Fibroblast of mammary gland (primary cell): Measurements from ENCODE around the gene KLK13.

Experiments
- DNase-seq: peaks from one replicate; pipeline ENCODE4 v3.0.0-alpha.2; 2010; ENCODE audit warnings: low read depth
- H3K4me3 ChIP-seq: 2 replicates; pipeline ENCODE4 v1.5.1; 2011; ENCODE audit warnings: low read depth, mild to moderate bottlenecking, low read length, moderate library complexity; ENCODE audit not compliant: control insufficient read depth
- TF ChIP-seq, protein P1 (sequence below): conservative IDR thresholded peaks from 2 replicates; pipeline ENCODE4 v1.5.1; 2011; ENCODE audit warnings: low read depth, low read length, inconsistent platforms; ENCODE audit not compliant: control insufficient read depth, insufficient read depth

The KLK13 gene

DNA sequence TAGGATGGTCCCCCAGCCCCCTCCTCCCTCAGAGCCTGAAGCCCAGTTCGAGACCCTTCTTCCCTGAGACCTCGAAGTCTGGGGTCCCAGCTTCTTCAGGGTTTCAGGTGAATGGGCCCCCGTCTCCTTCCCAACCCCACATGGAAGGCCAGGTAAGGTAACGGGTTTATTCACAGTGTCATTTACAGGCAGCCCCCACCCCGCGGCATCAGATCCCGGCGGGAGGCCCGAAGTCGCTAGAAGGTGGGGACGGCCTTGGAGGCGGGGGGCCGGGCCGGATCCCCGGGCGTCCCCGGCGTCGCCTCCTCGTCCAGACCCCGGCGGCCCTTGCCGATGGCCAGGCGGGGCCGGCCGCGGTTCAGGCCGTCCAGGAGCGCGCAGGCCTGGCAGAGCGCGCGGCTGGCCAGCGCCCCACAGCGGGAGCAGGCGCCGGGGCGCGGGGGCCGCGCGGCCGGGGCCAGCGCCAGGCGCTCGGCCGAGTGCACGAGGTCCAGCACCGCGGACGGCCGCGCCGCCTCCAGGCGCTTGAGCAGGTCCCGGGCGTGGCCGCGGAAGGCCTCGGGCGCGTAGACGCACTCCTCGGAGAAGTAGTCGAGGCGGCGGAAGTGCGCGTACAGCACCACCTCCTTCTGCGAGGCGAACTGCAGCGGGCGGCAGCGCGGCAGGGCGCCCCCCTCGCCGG, 33.6 kb upstream of the KLK13 start:
- DNase-seq = peak; percentile 32
- TF ChIP-seq, protein P1, sequence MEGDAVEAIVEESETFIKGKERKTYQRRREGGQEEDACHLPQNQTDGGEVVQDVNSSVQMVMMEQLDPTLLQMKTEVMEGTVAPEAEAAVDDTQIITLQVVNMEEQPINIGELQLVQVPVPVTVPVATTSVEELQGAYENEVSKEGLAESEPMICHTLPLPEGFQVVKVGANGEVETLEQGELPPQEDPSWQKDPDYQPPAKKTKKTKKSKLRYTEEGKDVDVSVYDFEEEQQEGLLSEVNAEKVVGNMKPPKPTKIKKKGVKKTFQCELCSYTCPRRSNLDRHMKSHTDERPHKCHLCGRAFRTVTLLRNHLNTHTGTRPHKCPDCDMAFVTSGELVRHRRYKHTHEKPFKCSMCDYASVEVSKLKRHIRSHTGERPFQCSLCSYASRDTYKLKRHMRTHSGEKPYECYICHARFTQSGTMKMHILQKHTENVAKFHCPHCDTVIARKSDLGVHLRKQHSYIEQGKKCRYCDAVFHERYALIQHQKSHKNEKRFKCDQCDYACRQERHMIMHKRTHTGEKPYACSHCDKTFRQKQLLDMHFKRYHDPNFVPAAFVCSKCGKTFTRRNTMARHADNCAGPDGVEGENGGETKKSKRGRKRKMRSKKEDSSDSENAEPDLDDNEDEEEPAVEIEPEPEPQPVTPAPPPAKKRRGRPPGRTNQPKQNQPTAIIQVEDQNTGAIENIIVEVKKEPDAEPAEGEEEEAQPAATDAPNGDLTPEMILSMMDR = no peak
- no peak overlapping the region for H3K4me3 ChIP-seq

GRCh38 chr19:51097796-51098195, 32.9 kb upstream of the KLK13 start:
- TF ChIP-seq, protein P1 = no peak
- no peak overlapping the region for H3K4me3 ChIP-seq

GRCh38 chr19:51097166-51097738, 32.4 kb upstream of the KLK13 start:
- DNase-seq = peak; percentile 77
- TF ChIP-seq, protein P1 = peak; percentile 60

More at GRCh38 chr19:51097796-51098195, 32.9 kb upstream of the KLK13 start:
- no peak for DNase-seq

GRCh38 chr19:51096473-51097165, 31.7 kb upstream of the KLK13 start:
- no peak overlapping the region for H3K4me3 ChIP-seq
- TF ChIP-seq, protein P1 = peak; percentile 26
- peak; percentile 12 for DNase-seq

More at GRCh38 chr19:51097166-51097738, 32.4 kb upstream of the KLK13 start:
- no peak overlapping the region for H3K4me3 ChIP-seq

GRCh38 chr19:51094696-51095279, 29.9 kb upstream of the KLK13 start:
- no peak overlapping the region for H3K4me3 ChIP-seq
- DNase-seq = no peak
- TF ChIP-seq, protein P1 = peak; percentile 59

GRCh38 chr19:51093510-51094345, 28.8 kb upstream of the KLK13 start:
- TF ChIP-seq, protein P1 = no peak
- no peak for DNase-seq
- no peak overlapping the region for H3K4me3 ChIP-seq
